AG09319 (cell line): ENCODE measurements around the gene MRPL41.
"Not testable (repeated sequence)": the region's sequence is repeated elsewhere in the genome, so short reads cannot be mapped to it uniquely, and the experiment has no call there.

Experiments used
- DNase-seq: peaks from one replicate; pipeline ENCODE4 v3.0.0-alpha.2; 2010; ENCODE audit warnings: low read depth; ENCODE audit errors: extremely low read depth
- TF ChIP-seq, protein P1 (sequence below): IDR thresholded peaks from 2 replicates; pipeline ENCODE4 v1.5.1; 2011; ENCODE audit warnings: low read depth, mild to moderate bottlenecking, inconsistent platforms, low read length, moderate library complexity

Gene MRPL41

DNA sequence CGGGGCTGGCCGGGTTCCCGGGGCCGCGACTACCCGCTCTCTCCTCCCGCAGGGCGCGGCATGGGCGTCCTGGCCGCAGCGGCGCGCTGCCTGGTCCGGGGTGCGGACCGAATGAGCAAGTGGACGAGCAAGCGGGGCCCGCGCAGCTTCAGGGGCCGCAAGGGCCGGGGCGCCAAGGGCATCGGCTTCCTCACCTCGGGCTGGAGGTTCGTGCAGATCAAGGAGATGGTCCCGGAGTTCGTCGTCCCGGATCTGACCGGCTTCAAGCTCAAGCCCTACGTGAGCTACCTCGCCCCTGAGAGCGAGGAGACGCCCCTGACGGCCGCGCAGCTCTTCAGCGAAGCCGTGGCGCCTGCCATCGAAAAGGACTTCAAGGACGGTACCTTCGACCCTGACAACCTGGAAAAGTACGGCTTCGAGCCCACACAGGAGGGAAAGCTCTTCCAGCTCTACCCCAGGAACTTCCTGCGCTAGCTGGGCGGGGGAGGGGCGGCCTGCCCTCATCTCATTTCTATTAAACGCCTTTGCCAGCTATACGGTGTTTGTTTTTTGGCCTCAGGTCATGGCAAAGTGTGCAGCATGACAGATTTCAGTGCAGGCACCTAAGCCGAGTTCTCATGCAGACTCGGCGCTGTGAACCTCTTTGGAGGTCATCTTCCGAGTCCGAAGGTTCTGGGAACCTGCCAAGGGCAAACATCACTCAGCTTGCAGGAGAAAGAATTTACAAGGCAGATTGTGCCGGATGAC lies 516 bp downstream of the MRPL41 start:
- no peak for DNase-seq
- TF ChIP-seq, protein P1, sequence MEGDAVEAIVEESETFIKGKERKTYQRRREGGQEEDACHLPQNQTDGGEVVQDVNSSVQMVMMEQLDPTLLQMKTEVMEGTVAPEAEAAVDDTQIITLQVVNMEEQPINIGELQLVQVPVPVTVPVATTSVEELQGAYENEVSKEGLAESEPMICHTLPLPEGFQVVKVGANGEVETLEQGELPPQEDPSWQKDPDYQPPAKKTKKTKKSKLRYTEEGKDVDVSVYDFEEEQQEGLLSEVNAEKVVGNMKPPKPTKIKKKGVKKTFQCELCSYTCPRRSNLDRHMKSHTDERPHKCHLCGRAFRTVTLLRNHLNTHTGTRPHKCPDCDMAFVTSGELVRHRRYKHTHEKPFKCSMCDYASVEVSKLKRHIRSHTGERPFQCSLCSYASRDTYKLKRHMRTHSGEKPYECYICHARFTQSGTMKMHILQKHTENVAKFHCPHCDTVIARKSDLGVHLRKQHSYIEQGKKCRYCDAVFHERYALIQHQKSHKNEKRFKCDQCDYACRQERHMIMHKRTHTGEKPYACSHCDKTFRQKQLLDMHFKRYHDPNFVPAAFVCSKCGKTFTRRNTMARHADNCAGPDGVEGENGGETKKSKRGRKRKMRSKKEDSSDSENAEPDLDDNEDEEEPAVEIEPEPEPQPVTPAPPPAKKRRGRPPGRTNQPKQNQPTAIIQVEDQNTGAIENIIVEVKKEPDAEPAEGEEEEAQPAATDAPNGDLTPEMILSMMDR: no peak

DNA sequence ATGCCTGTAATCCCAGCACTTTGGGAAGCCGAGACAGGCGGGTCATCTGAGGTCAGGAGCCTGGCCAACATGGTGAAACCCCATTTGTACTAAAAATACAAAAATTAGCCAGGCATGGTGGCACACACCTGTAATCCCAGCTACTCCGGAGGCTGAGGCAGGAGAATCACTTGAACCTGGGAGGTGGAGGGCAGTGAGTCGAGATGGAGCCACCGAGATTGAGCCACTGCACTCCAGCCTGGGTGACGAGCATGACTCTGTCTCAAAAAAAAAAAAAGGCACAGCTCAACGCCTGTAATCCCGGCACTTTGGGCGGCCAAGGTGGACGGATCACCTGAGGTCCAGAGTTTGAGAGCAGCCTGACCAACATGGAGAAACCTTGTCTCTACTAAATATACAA lies 2.0 kb downstream of the MRPL41 start:
- DNase-seq: not testable (repeated sequence)

DNA sequence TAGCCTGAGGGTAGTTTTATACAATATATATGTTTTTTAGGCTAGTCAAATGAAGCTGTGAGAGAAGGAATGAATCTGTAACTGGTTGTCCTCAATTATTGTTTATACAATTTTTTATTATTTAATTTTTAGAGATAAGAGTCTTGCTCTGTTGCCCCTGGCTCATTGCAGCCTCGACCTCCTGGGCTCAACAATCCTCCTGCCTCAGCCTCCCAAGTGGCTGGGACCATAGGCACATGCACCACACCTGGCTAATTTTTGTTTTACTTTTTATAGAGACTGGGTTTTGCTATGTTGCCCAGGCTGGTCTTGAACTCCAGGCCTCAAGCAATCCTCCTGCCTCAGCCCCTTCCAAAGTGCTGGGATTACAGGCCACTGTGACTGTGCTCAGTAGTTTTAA lies 2.7 kb downstream of the MRPL41 start:
- TF ChIP-seq, protein P1: no peak
- no peak for DNase-seq

DNA sequence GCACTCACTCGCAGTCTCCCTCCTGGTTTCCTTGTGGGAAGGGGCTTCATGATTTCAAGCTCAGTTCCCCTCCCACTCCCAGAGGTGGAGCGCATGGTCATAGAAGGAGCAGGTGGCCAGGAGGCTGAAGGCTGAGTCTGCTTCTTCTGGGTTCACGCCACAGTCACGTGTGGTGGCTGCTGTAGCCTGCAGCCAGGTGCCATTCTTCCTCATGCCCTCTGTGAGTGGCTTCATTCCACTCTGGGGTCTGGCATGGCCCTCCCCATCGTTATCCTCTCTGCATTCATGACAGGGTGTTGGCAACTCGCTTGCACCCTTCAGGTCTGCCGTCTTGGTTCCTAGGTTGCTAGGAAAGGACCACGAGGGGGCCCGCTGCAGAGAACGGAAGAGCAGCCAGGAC lies 3.5 kb downstream of the MRPL41 start:
- TF ChIP-seq, protein P1: no peak
- no peak for DNase-seq

DNA sequence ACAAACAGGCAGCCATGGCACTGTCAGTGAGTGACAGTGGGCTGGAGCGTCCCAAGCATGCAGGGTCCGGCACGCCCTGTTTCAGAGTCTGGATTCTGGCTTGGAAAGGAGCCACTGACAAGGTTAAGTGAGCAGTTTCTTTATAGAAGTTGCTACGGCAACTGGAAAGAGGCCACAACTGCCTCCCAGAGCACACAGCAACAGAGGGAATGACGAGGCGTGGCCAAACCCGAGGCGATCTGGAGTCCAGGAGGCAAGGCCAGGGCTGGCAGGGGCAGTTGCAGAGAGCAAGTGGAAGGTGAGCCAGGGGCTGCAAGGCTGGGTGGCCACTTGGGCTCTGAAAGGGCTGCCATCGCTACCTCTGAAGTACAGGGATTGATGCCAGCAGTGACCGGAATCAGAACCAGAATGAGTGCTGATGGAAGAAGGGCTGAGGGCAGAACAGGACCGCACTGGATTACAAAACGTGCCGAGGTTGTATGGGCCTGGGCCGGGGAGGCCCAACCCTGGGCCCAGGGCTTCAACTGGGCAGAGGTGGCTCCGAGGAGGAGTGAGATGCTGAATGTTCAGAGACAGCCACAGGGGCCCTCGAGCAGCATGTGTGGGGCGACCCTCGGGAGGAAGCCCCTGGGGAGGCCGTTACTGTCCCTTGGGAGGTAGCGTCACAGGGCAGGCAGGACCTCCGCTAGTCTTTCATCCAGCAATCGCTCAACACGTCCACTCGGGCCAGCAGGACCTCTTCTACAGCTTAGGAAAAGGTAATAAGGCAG lies 4.6 kb downstream of the MRPL41 start:
- DNase-seq: no peak
- TF ChIP-seq, protein P1: no peak

DNA sequence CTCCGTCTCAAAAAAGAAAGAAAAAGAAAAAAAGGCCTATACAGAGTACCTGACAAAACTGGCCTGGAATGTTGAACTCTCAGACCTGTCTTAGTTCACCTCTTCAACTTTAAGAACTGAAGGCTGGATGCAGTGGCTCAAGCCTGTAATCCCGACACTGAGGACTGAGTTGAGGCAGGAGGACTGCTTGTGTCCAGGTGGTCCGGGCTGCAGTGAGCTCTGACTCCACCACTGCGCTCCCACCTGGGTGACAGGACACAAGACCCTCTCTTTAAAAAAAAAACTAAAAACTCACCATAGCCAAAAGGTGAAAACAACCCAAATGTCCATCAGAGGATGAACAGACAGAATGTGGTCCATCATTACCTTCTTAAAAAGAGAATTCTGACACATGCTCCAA lies 6.4 kb downstream of the MRPL41 start:
- TF ChIP-seq, protein P1: no peak
- no peak for DNase-seq

DNA sequence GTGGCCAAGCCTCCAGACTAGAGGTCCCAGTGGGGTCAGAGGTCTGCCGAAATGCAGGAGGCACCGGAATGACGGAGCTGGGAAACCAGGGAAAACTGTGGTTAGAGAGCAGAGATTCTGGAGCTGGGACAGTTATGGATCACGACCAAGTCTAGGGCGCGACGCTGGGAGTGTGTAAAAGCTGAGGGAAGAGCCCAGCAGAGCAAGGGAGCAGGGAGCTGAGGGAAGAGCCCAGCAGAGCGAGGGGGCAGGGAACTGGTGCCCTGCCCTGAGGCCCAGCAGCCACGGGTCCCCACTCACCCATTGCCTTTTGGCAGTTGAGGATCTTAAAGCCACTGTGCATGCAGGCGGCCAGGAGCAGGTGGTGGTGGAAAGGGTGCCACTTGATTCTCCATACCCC lies 12.5 kb downstream of the MRPL41 start:
- TF ChIP-seq, protein P1: no peak
- no peak for DNase-seq
